HG03378 (cell line): ENCODE results near the gene PSMB7.
"Not testable (repeated sequence)": the region's sequence is repeated elsewhere in the genome, so short reads cannot be mapped to it uniquely, and the experiment has no call there.

Experiments
- ATAC-seq: cut with Tn5 transposase; IDR thresholded peaks from one replicate; pipeline ENCODE4 v1.9.1; 2021; ENCODE audit warnings: mild to moderate bottlenecking, moderate library complexity; ENCODE audit not compliant: unreplicated experiment

The PSMB7 gene

DNA sequence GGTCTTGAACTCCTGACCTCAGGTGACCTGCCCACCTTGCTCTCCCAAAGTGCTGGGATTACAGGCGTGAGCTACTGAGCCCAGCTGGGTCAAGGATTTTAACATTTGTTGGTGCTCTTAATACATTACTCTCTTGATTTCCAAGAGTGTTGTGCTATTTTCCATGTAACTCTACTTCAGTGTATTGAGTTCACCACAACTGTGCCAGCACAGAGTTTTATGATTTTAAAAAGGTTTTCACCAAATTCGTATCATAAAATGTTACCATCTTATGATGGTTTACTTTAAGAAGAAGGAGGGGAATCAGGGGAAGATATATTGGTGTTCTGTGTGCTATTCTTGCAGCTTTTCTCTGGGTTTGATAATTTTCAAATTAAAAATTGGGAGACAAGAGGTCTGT is 28.4 kb upstream of the PSMB7 start:
- ATAC-seq = no peak

- no peak for ATAC-seq
Measured at GRCh38 chr9:124442826-124443225, 27.6 kb upstream of the PSMB7 start.

DNA sequence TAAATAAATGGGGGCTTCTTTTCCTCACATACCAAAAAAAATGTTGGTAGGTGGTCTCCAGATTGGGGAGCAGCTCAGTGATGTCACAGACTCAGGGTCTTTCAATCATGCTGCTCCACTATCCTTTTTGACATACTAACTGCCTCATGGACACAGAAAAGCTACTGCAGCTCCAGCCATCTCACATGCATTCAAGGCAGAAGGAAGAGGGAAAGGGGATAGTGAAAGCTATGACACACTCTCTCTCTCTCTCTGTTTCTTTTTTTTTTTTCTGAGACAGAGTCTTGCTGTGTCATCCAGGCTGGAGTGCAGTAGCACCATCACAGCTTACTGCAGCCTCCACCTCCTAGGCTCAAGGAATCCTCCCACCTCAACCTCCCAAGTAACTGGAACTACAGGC is 27.1 kb upstream of the PSMB7 start:
- ATAC-seq = no peak

- no peak for ATAC-seq
Measured at GRCh38 chr9:124441291-124441690, 26.0 kb upstream of the PSMB7 start.

GRCh38 chr9:124440786-124441185 is 25.5 kb upstream of the PSMB7 start:
- no peak for ATAC-seq

DNA sequence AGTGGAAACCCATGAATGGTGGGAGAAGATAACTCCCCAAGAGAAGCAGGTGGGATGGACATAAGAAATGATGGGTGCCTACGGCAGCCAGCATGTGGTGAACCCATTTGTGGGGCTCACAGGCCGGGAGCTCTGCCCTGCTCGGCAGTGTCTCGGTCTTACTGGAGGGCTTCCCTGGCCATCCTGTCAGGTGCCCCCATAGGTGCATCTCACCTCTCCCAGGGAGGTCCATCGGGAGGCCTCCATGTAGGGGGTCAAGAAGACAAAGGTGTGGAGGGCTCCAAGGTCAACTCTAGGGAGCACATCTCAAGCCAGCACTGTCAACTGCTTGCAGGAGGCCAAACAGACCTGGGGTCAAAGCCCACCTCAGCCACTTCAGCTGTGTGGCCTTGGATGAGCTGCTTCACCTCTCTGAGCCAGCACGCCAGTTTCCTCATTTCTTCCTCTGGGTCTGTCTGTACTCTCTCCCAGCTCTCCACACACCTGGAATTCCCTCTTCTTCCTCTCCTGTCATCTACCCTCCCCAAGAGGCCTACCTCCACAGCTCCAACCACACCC is 24.5 kb upstream of the PSMB7 start:
- ATAC-seq = no peak

DNA sequence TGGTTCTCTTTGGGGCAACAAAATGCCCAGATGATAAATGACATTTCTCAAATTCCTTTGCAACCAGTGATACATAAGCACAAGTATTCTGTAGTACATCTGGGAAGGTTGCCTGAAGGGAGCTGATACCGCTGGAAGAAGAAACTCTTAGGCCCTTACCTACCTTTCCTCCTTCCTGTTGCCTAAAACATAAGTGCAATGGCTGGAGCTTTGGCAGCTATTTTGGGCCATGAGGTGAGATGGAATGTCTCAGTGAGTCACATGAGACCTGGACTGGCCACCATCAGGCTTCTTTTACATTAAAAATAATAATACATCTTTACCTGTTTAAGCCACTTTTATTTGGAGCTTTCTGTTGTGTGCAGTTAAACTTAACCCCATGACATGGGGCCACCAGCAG is 23.8 kb upstream of the PSMB7 start:
- ATAC-seq = no peak

DNA sequence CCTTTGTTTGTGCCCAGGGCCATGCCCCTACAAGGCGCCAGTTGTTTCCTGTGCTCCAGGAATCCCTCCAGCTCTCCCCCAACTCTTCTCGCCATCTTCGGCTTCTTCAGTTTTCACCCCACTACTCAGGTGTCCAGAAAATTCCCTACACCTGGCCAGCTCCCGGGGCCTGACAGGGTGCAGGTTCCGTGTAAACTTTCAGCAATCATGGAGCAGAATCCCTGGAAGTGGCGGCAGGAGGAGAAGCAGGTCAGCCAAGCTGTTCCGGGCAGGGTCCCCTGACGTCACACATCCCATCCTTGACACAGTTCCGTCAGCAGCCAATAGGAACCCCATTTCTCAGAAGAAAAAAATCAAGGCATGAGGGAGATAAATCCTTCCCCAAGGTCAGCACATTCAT is 22.8 kb upstream of the PSMB7 start:
- ATAC-seq = no peak

DNA sequence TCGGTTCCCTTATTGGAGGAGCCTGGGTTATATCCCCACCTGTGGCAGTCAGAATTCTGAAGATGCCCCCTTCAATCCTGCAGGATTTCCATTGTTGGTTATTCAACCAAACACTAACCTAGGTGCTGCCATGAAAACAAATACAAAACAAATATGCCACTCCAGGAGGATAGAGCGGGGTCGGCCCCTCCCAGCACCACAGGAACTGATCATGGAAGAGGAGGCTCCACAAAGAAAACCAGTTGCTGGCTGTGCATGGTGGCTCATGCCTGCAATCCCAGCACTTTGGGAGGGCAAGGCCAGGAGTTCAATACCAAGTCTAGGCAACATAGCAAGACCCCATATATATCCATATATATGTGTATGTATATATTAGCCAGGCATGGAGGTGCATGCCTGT is 21.8 kb upstream of the PSMB7 start:
- ATAC-seq = no peak

DNA sequence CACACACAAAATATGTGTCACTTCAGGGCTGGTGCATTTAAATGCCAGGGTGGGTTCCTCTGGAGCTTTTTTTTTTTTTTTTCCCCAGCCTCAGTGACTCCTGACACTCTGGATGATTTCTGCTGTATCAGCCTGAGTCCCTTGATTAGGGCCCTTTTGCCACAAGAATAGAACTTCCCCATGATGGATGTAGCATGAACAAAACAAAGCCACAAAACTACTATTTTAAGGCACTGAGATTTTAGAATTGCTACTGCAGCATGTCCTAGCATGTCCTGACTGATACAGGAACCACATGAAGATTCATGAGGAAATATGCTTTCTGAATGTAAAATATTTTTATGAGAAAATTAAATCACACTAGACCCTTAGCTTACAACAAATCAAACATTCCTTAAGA is 21.1 kb upstream of the PSMB7 start:
- no peak for ATAC-seq

DNA sequence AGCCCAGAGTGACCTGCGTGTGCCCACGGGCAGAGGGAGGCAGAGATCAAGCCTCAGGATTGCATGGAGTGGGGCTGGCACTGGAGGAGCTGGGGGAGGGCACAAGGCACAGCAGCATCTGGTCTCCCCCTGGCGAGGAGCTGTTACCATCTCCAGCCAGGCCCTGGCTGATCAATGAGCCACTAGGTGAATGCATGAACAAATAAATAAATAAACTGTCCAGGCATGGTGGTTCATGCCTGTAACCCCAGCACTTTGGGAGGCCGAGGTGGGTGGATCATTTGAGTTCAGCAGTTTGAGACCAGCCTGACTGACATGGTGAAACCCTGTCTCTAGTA is 14.3 kb upstream of the PSMB7 start:
- no peak for ATAC-seq

GRCh38 chr9:124428751-124429529 is 13.7 kb upstream of the PSMB7 start:
- no peak for ATAC-seq

- no peak for ATAC-seq
Measured at GRCh38 chr9:124427281-124427680, 12.0 kb upstream of the PSMB7 start.

GRCh38 chr9:124426361-124426760 is 11.1 kb upstream of the PSMB7 start:
- no peak for ATAC-seq

GRCh38 chr9:124425733-124426132 is 10.5 kb upstream of the PSMB7 start:
- not testable (repeated sequence) for ATAC-seq

DNA sequence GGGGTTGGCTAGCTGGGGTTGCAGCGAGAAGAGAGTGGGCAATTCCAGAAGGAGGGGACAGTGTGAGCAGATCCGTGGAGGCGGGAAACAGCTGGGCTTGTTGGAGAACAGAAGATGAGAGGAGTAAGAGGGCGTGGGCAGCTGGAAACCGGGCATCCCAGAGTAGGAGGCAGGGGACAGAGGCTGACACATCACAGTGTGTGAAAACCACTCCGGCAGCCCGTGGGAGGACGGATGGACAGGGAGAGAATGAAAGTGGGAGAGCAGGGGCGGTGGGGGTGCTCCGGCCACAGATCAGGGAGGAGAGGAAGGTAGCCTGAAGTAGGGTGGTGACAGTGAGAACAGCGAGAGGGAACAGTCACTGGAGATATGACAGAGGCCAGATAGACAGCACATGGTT is 8.3 kb upstream of the PSMB7 start:
- ATAC-seq = no peak

DNA sequence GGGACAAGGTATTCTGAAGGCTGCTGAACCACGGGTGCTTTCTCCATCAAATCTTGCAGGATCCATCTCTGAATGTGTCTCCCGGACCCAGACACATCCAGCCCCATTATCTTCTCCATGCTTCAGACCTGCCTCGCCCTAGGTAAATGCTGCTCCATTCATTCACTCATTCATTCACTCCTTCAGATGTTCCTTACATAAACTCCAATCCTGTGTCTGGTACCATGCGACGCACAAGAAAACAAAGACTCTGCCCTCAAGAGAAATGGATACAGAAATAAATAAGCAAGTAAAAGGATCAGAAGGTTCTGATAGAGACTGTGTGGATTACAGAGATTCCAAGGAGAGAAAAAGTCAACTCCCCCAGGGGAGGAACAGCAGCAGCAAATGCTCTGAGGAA is 7.9 kb upstream of the PSMB7 start:
- no peak for ATAC-seq

DNA sequence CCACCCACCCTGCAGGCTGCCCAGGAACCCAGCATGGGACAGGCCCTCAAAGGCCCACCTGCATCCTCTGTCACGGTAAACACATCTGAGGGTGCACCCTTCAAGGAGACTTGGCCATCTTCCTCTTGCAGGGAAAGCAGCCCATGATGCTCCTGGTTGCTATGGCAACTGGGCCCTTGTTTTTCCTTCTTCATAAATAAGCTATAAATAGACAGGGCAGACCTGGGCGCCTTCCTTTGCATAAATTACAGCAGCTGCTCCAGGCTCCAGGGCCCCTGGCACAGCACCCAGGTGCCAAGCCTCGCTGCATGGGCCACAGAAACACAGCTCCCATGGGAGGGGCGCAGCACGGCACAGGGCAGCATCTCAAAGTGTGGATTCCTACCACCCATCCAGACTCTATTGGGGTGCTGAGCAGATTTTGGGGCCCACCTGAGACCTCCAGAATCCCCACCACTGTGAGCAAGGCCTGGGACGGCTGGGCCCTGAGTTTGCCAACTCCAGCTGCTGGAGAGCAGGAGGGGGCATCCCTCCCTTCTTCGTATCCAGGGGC is 5.8 kb upstream of the PSMB7 start:
- ATAC-seq = no peak

GRCh38 chr9:124419832-124420489 is 4.7 kb upstream of the PSMB7 start:
- no peak for ATAC-seq

DNA sequence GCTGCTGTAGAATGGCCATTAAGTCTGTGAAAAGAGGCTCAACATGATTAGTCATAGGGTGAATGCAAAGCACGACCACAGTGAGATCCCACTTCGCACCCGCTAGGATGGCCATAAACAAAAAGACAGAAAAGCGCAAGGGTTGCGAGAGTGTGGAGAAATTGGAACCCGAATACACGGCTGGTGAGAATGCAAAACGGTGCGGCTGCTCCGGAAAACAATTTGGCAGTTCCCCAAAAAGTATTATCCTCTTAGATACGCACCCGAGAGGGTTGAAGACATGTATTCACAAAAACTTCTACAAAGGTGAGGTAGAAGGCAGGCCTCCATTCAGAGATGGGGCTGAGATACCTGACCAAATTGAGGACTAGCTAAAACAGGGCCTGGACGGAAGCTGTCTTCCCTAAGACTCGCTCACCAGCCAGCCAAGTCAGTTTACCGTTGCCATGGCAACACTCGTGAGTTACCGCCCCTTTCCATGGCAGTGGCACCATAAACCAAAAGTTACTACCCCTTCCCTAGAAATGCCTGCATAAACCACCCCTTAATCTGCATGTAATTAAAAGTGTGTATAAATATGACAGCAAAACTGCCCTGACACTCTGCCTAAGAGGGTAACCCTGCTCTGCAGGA is 726 bp upstream of the PSMB7 start:
- ATAC-seq = no peak

GRCh38 chr9:124414612-124415011 is 630 bp downstream of the PSMB7 start:
- no peak for ATAC-seq

GRCh38 chr9:124412228-124412575 is 3.0 kb downstream of the PSMB7 start:
- no peak for ATAC-seq
